Embryonic facial prominence (tissue), 1 donor: ENCODE data around the gene ZMYND8.
"Not testable (repeated sequence)": the region's sequence is repeated elsewhere in the genome, so short reads cannot be mapped to it uniquely, and the experiment has no call there.

Experiments
- DNase-seq: peaks from one replicate; pipeline ENCODE4 v3.0.0-alpha.2; 2016; ENCODE audit errors: extremely low spot score

Gene ZMYND8

GRCh38 chr20:47286681-47287080 lies 69.8 kb downstream of the ZMYND8 start:
- no peak for DNase-seq

GRCh38 chr20:47285189-47285588 lies 71.3 kb downstream of the ZMYND8 start:
- no peak for DNase-seq

GRCh38 chr20:47284373-47284772 lies 72.1 kb downstream of the ZMYND8 start:
- no peak for DNase-seq

- no peak for DNase-seq
These were observed 73.1 kb downstream of the ZMYND8 start for GRCh38 chr20:47283411-47283810.

GRCh38 chr20:47282864-47283263 lies 73.6 kb downstream of the ZMYND8 start:
- DNase-seq = no peak

GRCh38 chr20:47281376-47281775 lies 75.1 kb downstream of the ZMYND8 start:
- no peak for DNase-seq

GRCh38 chr20:47280668-47281067 lies 75.8 kb downstream of the ZMYND8 start:
- DNase-seq = no peak

GRCh38 chr20:47280228-47280627 lies 76.3 kb downstream of the ZMYND8 start:
- DNase-seq = no peak

GRCh38 chr20:47278907-47279348 lies 77.6 kb downstream of the ZMYND8 start:
- DNase-seq = no peak

- DNase-seq = not testable (repeated sequence)
These were observed 79.0 kb downstream of the ZMYND8 start for GRCh38 chr20:47277535-47277872.

- DNase-seq = no peak
These were observed 79.5 kb downstream of the ZMYND8 start for GRCh38 chr20:47276851-47277534.

- DNase-seq = no peak
These were observed 80.2 kb downstream of the ZMYND8 start for GRCh38 chr20:47276251-47276650.

GRCh38 chr20:47275548-47275947 lies 81.0 kb downstream of the ZMYND8 start:
- DNase-seq = no peak

- no peak for DNase-seq
These were observed 81.9 kb downstream of the ZMYND8 start for GRCh38 chr20:47274401-47275108.

GRCh38 chr20:47273591-47274235 lies 82.8 kb downstream of the ZMYND8 start:
- no peak for DNase-seq

- DNase-seq = no peak
These were observed 83.5 kb downstream of the ZMYND8 start for GRCh38 chr20:47272893-47273590.

GRCh38 chr20:47271046-47271615 lies 85.4 kb downstream of the ZMYND8 start:
- DNase-seq = no peak

GRCh38 chr20:47269309-47270165 lies 87.0 kb downstream of the ZMYND8 start:
- DNase-seq = no peak

GRCh38 chr20:47267621-47268020 lies 88.9 kb downstream of the ZMYND8 start:
- no peak for DNase-seq

- no peak for DNase-seq
These were observed 89.5 kb downstream of the ZMYND8 start for GRCh38 chr20:47266847-47267515.
